RWPE2 (cell line): Measurements from ENCODE around the gene NAP1L4.
A peak's percentile ranks its signal among the peaks of the same experiment; 100 is the strongest.

ENCODE experiments used
- ATAC-seq: fragments of 200-7000 bp; cut with Tn5 transposase; 3 replicates; pipeline ENCODE4 v1.9.1; 2021; ENCODE audit warnings: low read depth
- DNase-seq: peaks from one replicate; pipeline ENCODE4 v3.0.0-alpha.2; 2020; ENCODE audit warnings: low spot score
- H3K27ac ChIP-seq: fragments of 450-650 bp; 2 replicates; pipeline ENCODE4 v1.5.1; 2017; ENCODE audit warnings: mild to moderate bottlenecking; ENCODE audit not compliant: poor library complexity, severe bottlenecking
- H3K27me3 ChIP-seq: fragments of 250-450 bp; sonication (Bioruptor Pico); 2 replicates; pipeline ENCODE4 v1.5.1; 2021; ENCODE audit warnings: mild to moderate bottlenecking, moderate library complexity; ENCODE audit not compliant: insufficient read depth, poor library complexity, severe bottlenecking
- H3K36me3 ChIP-seq: fragments of 250-450 bp; sonication (Bioruptor Pico); 2 replicates; pipeline ENCODE4 v1.5.1; 2020; ENCODE audit warnings: low read depth, mild to moderate bottlenecking, moderate library complexity
- H3K4me1 ChIP-seq: fragments of 250-450 bp; sonication (Bioruptor Pico); 2 replicates; pipeline ENCODE4 v1.5.1; 2021; ENCODE audit warnings: mild to moderate bottlenecking, moderate library complexity; ENCODE audit not compliant: insufficient read depth, poor library complexity, severe bottlenecking
- H3K4me3 ChIP-seq: fragments of 250-450 bp; sonication (Bioruptor Pico); 2 replicates; pipeline ENCODE4 v1.5.1; 2021; ENCODE audit warnings: mild to moderate bottlenecking, moderate library complexity; ENCODE audit not compliant: severe bottlenecking
- H3K9me3 ChIP-seq: fragments of 250-450 bp; sonication (Bioruptor Pico); 2 replicates; pipeline ENCODE4 v1.5.1; 2021; ENCODE audit warnings: mild to moderate bottlenecking, moderate library complexity; ENCODE audit not compliant: severe bottlenecking
- CTCF ChIP-seq: fragments of 450-650 bp; IDR thresholded peaks from one replicate; pipeline ENCODE4 v1.5.1; 2017; ENCODE audit warnings: mild to moderate bottlenecking, moderate library complexity; ENCODE audit not compliant: poor library complexity, severe bottlenecking

Gene NAP1L4

DNA sequence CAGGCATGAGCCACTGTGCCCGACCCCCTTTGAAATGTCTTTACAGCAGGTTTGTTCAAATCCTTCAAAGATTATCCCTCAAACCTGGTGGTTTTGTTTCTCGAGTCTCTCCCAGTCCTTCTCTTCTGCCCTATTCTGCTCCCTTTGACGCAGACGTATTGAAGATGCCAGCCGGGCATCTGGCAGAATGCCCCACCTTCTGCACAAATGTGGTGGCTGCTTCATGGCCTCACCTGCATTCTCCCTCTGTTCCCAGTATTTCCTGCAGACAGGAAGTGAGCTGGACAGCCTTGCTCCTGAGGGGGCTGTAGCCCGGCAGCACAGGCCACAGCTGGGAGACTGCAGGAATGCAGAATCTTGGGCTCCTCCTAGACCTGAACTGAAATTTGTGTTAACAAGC, 4.8 kb upstream of the NAP1L4 start:
- peaks cover 20% of the 10 kb centered on the region for H3K4me1 ChIP-seq
- H3K27me3 ChIP-seq = no peaks in the 10 kb centered on the region
- DNase-seq (no peak), ATAC-seq (no peak)
- no peak for TF ChIP-seq CTCF
- H3K4me3 ChIP-seq = no peak overlapping the region
- H3K36me3 ChIP-seq = peaks cover 28% of the 10 kb centered on the region
- H3K27ac ChIP-seq = peak overlapping the region; percentile 36
- H3K9me3 ChIP-seq = no peaks in the 10 kb centered on the region

- DNase-seq = no peak
- H3K9me3 ChIP-seq = no peaks in the 10 kb centered on the region
- no peaks in the 10 kb centered on the region for H3K27me3 ChIP-seq
- no peak overlapping the region for H3K4me3 ChIP-seq
- no peak for TF ChIP-seq CTCF
- peaks cover 10% of the 10 kb centered on the region for H3K4me1 ChIP-seq
- ATAC-seq = no peak
- H3K36me3 ChIP-seq = peaks cover 18% of the 10 kb centered on the region
- no peak overlapping the region for H3K27ac ChIP-seq
Observed at GRCh38 chr11:2995893-2996554, 3.9 kb upstream of the NAP1L4 start.

GRCh38 chr11:2995031-2995561, 3.0 kb upstream of the NAP1L4 start:
- ATAC-seq (no peak), DNase-seq (no peak)
- H3K4me1 ChIP-seq = peaks cover 2% of the 10 kb centered on the region
- no peak overlapping the region for H3K4me3 ChIP-seq
- no peak overlapping the region for H3K27ac ChIP-seq
- H3K27me3 ChIP-seq = no peaks in the 10 kb centered on the region
- peaks cover 11% of the 10 kb centered on the region for H3K36me3 ChIP-seq
- no peak for TF ChIP-seq CTCF
- H3K9me3 ChIP-seq = no peaks in the 10 kb centered on the region

- ATAC-seq = no peak
- peaks cover 3% of the 10 kb centered on the region for H3K36me3 ChIP-seq
- H3K27ac ChIP-seq = no peak overlapping the region
- TF ChIP-seq CTCF = no peak
- H3K9me3 ChIP-seq = no peaks in the 10 kb centered on the region
- DNase-seq = no peak
- no peaks in the 10 kb centered on the region for H3K27me3 ChIP-seq
- no peak overlapping the region for H3K4me3 ChIP-seq
- peaks cover 6% of the 10 kb centered on the region for H3K4me1 ChIP-seq
Observed at GRCh38 chr11:2994336-2994730, 2.2 kb upstream of the NAP1L4 start.

DNA sequence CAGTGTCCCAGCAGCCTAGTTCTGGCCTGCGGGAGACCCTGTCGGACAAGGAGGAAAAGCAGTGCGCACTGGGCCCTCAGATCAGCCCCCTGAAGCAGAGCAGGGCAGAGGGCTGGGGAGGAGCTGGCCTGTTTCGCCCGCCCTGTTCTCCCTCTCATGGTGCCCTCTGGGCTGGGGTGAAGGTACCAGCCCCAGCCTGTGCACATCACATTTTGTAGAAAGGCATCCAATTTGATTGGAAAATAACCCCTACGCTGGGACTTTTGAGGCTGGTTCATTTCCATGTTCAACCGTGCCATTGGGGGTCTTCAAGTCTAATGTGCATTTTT, 832 bp upstream of the NAP1L4 start:
- ATAC-seq (peak; percentile 6; the same call in 2 of the 3 replicates), DNase-seq (no peak)
- peak overlapping the region; percentile 77 for H3K27ac ChIP-seq
- no peaks in the 10 kb centered on the region for H3K27me3 ChIP-seq
- peaks cover 5% of the 10 kb centered on the region; the same call in 1 of the 2 replicates for H3K36me3 ChIP-seq
- no peak for TF ChIP-seq CTCF
- H3K4me1 ChIP-seq = peaks cover 17% of the 10 kb centered on the region
- H3K9me3 ChIP-seq = no peaks in the 10 kb centered on the region
- peak overlapping the region; percentile 75 for H3K4me3 ChIP-seq
